Stimulated activated CD4-positive, alpha-beta T cell treated with anti-CD3 and anti-CD28 coated beads, Interleukin-15, amount 100 ng/mL, for 24 hours (primary cell): ENCODE measurements around the gene PSKH1.

Source experiments
- DNase-seq: peaks from one replicate; pipeline ENCODE4 v3.0.0-alpha.2; 2020

The PSKH1 gene

GRCh38 chr16:67942510-67943255 lies 49.6 kb downstream of the PSKH1 start:
- no peak for DNase-seq

- no peak for DNase-seq
These were observed 50.2 kb downstream of the PSKH1 start for GRCh38 chr16:67943256-67943618.

GRCh38 chr16:67943619-67944504 lies 50.8 kb downstream of the PSKH1 start, which contains the start of gene LCAT:
TSS of gene LCAT (minus strand) at chr16:67944120. CDS start at chr16:67944101, 19 bp downstream.
- no peak for DNase-seq

- DNase-seq = no peak
These were observed 51.8 kb downstream of the PSKH1 start for GRCh38 chr16:67944690-67945391.

- no peak for DNase-seq
These were observed 52.4 kb downstream of the PSKH1 start for GRCh38 chr16:67945392-67945933.

- DNase-seq = no peak
These were observed 53.1 kb downstream of the PSKH1 start for GRCh38 chr16:67946128-67946569.

GRCh38 chr16:67946966-67947558 lies 54.0 kb downstream of the PSKH1 start:
- DNase-seq = no peak

- DNase-seq = no peak
These were observed 55.0 kb downstream of the PSKH1 start for GRCh38 chr16:67948015-67948414.

GRCh38 chr16:67949645-67950044 lies 56.6 kb downstream of the PSKH1 start:
- no peak for DNase-seq

GRCh38 chr16:67950335-67950843 lies 57.3 kb downstream of the PSKH1 start:
- no peak for DNase-seq

- no peak for DNase-seq
These were observed 58.4 kb downstream of the PSKH1 start for GRCh38 chr16:67951485-67951884.

GRCh38 chr16:67953641-67954375 lies 60.8 kb downstream of the PSKH1 start:
- DNase-seq = no peak

- DNase-seq = no peak
These were observed 61.6 kb downstream of the PSKH1 start for GRCh38 chr16:67954421-67955196.

GRCh38 chr16:67957622-67958021 lies 64.6 kb downstream of the PSKH1 start:
- no peak for DNase-seq

GRCh38 chr16:67959536-67960329 lies 66.7 kb downstream of the PSKH1 start:
- DNase-seq = no peak

- no peak for DNase-seq
These were observed 68.5 kb downstream of the PSKH1 start for GRCh38 chr16:67961551-67961957.

GRCh38 chr16:67962135-67962534 lies 69.1 kb downstream of the PSKH1 start:
- DNase-seq = no peak

GRCh38 chr16:67963292-67963661 lies 70.2 kb downstream of the PSKH1 start:
- DNase-seq = no peak

GRCh38 chr16:67963662-67964321 lies 70.7 kb downstream of the PSKH1 start:
- no peak for DNase-seq
